SK-N-SH (cell line): ENCODE data around the gene NBDY. TPM values are rescaled to one million over a fixed set of nuclear protein-coding genes. Genes with fewer than 3 reads are reported as not detected.
"Not testable (repeated sequence)": the region's sequence is repeated elsewhere in the genome, so short reads cannot be mapped to it uniquely, and the experiment has no call there.

ENCODE experiments used
- CTCF ChIA-PET: fragments of 300-600, 350-600 bp; formaldehyde crosslinking; extraction: SDS; loops from one replicate; lab custom pipeline; 2021; lab: Yijun Ruan, JAX
- POLR2A ChIA-PET: fragments of 350-600 bp; sonication (Branson Sonifier 250); formaldehyde crosslinking; extraction: SDS; loops from one replicate; lab custom pipeline; 2020; ENCODE audit warnings: antibody characterized with exemption, inconsistent platforms; lab: Yijun Ruan, JAX
- DNase-seq: peaks from one replicate; pipeline ENCODE4 v3.0.0; 2012
- H2AFZ ChIP-seq: fragments of 200-600 bp; sonication (generic); 2 replicates; pipeline ENCODE4 v1.8.1; 2016; ENCODE audit warnings: antibody characterized with exemption, mild to moderate bottlenecking, low read depth
- H3F3A ChIP-seq: fragments of 200-600 bp; sonication (generic); replicated peaks from 2 replicates; pipeline ENCODE3; 2016; ENCODE audit warnings: antibody characterized with exemption, mild to moderate bottlenecking; ENCODE audit not compliant: insufficient read depth
- H3K27ac ChIP-seq, 2 experiments: fragments of 200-500 bp in 1 of 2; fragments of 200-600 bp in 1 of 2; sonication (Bioruptor generic) in 1 of 2; sonication (generic), shearing (Covaris generic) in 1 of 2; 2 replicates each; pipeline versions ENCODE4 v1.5.1 to v1.6.1; 2014 to 2016; ENCODE audit warnings: low read depth in 2 of 2, inconsistent platforms in 1 of 2, low read length in 1 of 2, mild to moderate bottlenecking in 1 of 2, mixed read lengths in 1 of 2
- H3K27me3 ChIP-seq: fragments of 200-600 bp; sonication (generic), shearing (Covaris generic); 2 replicates; pipeline ENCODE4 v1.6.1; 2016; ENCODE audit warnings: mixed run types; ENCODE audit not compliant: insufficient read depth
- H3K36me3 ChIP-seq, 2 experiments: fragments of 200-500 bp in 1 of 2; fragments of 200-600 bp in 1 of 2; sonication (Bioruptor generic) in 1 of 2; sonication (generic) in 1 of 2; replicated peaks in 1 of 2; 2 replicates each; pipeline versions ENCODE3 to v1.5.1; 2014 to 2016; ENCODE audit warnings: low read length in 1 of 2, mild to moderate bottlenecking in 1 of 2; ENCODE audit not compliant: insufficient read depth in 2 of 2, control insufficient read depth in 1 of 2
- H3K4me1 ChIP-seq, 2 experiments: fragments of 200-500 bp in 1 of 2; fragments of 200-600 bp in 1 of 2; sonication (Bioruptor generic) in 1 of 2; sonication (generic), shearing (Covaris generic) in 1 of 2; 2 replicates each; pipeline versions ENCODE4 v1.5.1 to v1.6.1; 2014 to 2016; ENCODE audit warnings: low read depth in 1 of 2, low read length in 1 of 2, mixed run types in 1 of 2; ENCODE audit not compliant: insufficient read depth in 2 of 2, control insufficient read depth in 1 of 2
- H3K4me2 ChIP-seq: fragments of 200-600 bp; sonication (generic), shearing (Covaris generic); 2 replicates; pipeline ENCODE4 v1.6.1; 2017; ENCODE audit warnings: mixed run types
- H3K4me3 ChIP-seq, 2 experiments: fragments of 200-500 bp in 1 of 2; fragments of 200-600 bp in 1 of 2; sonication (Bioruptor generic) in 1 of 2; sonication (generic), shearing (Covaris generic) in 1 of 2; 2 replicates each; pipeline versions ENCODE4 v1.5.1 to v1.8.1; 2014 to 2016; ENCODE audit warnings: low read depth in 2 of 2, inconsistent platforms in 1 of 2, low read length in 1 of 2, mild to moderate bottlenecking in 1 of 2, mixed read lengths in 1 of 2, moderate library complexity in 1 of 2
- H3K79me2 ChIP-seq: fragments of 200-600 bp; sonication (generic); 2 replicates; pipeline ENCODE4 v1.8.1; 2017; ENCODE audit warnings: mild to moderate bottlenecking; ENCODE audit not compliant: insufficient read depth
- H3K9ac ChIP-seq: fragments of 200-600 bp; sonication (generic); 2 replicates; pipeline ENCODE4 v1.6.1; 2017; ENCODE audit warnings: mixed run types
- H3K9me2 ChIP-seq: fragments of 200-600 bp; sonication (generic); 2 replicates; pipeline ENCODE4 v1.6.1; 2017; ENCODE audit warnings: mixed run types
- H3K9me3 ChIP-seq: fragments of 200-600 bp; sonication (generic); 2 replicates; pipeline ENCODE4 v1.6.1; 2017; ENCODE audit warnings: mixed run types, mild to moderate bottlenecking, moderate library complexity
- H4K20me1 ChIP-seq: fragments of 200-600 bp; sonication (generic); 2 replicates; pipeline ENCODE4 v1.6.1; 2017; ENCODE audit warnings: mild to moderate bottlenecking, mixed run types; ENCODE audit not compliant: insufficient read depth
- ELF1 ChIP-seq: IDR thresholded peaks from 2 replicates; pipeline ENCODE4 v1.4.0; 2012
- FOXM1 ChIP-seq: IDR thresholded peaks from 2 replicates; pipeline ENCODE4 v1.4.0; 2012; ENCODE audit warnings: low read depth, mild to moderate bottlenecking
- GATA2 ChIP-seq: sonication (generic); formaldehyde crosslinking; IDR thresholded peaks from 2 replicates; pipeline ENCODE4 v1.5.0; 2020; ENCODE audit warnings: mild to moderate bottlenecking, missing genetic modification reagents
- NRF1 ChIP-seq: IDR thresholded peaks from 2 replicates; pipeline ENCODE4 v1.6.1; 2012; ENCODE audit warnings: low read depth, mild to moderate bottlenecking, low read length
- RCOR1 ChIP-seq: fragments of 150-350 bp; IDR thresholded peaks from 2 replicates; pipeline ENCODE4 v1.6.1; 2017; ENCODE audit warnings: antibody characterized with exemption, low read length
- RXRA ChIP-seq: IDR thresholded peaks from 2 replicates; pipeline ENCODE4 v1.4.0; 2012; ENCODE audit warnings: low read depth, mild to moderate bottlenecking, borderline replicate concordance
- TEAD4 ChIP-seq: IDR thresholded peaks from 2 replicates; pipeline ENCODE4 v1.4.0; 2012; ENCODE audit warnings: mild to moderate bottlenecking, borderline replicate concordance; ENCODE audit not compliant: insufficient read depth
- WGBS: methylation state at CpG from one replicate; pipeline ENCODE4 v1.1.6; 2017; ENCODE audit warnings: low lambda C conversion rate; 5-methylcytosine and 5-hydroxymethylcytosine counted together
- polyA plus RNA-seq, 3 experiments: library from polyadenylated mRNA; depleted of rRNA; stranded (reverse); fragments of >200 nt; gene quantifications; 2 replicates each; pipeline ENCODE4 v1.2.3, GENCODE V29; 2012
- TF ChIP-seq, protein P1 (sequence below): IDR thresholded peaks from 2 replicates; pipeline ENCODE4 v1.6.1; 2012; ENCODE audit warnings: mild to moderate bottlenecking, low read depth, low read length, moderate library complexity
- TF ChIP-seq, protein P2 (sequence below): IDR thresholded peaks from 2 replicates; pipeline ENCODE4; 2012

The NBDY gene
- polyA plus RNA-seq, 1 of the 3 experiments (the other 2 are of a cell fraction) = 68.2 TPM

DNA sequence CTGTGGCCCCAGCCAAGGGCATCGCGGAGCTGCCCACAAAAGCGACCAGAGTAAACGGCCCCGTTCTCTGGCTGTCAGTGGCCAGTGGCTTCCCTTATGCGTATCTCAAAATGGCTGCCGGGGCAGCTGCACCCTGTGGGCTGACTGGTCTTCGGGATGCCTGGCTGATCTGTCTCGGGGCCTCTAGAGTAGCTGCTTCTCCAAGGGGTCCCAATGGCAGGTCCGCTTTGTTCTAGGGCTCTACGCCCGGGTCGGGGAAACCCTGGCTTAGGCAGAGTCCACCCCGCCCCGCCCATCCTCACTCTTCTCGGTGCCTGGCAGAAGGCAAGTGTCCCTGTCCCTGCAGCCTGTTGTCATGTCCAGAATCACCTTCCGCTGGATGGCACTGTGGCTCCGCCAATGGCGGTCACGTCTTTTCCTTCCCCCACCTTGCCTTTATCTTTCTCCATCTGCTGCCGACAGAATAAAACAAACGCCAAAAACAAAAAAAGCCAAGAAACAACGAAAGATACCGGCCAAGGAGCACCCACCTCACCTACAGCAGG, 50.0 kb downstream of the NBDY start:
- DNase-seq, H4K20me1 ChIP-seq, H3K27me3 ChIP-seq, H3K9ac ChIP-seq, H3K27ac ChIP-seq, H3F3A ChIP-seq, POLR2A ChIA-PET, H3K4me3 ChIP-seq, H3K36me3 ChIP-seq, H3K79me2 ChIP-seq, H3K4me1 ChIP-seq, H3K9me2 ChIP-seq, CTCF ChIA-PET, H3K4me2 ChIP-seq, H2AFZ ChIP-seq, H3K9me3 ChIP-seq: not testable (repeated sequence)
- WGBS = no CpG with 5 or more reads among the region's 24 CpGs

DNA sequence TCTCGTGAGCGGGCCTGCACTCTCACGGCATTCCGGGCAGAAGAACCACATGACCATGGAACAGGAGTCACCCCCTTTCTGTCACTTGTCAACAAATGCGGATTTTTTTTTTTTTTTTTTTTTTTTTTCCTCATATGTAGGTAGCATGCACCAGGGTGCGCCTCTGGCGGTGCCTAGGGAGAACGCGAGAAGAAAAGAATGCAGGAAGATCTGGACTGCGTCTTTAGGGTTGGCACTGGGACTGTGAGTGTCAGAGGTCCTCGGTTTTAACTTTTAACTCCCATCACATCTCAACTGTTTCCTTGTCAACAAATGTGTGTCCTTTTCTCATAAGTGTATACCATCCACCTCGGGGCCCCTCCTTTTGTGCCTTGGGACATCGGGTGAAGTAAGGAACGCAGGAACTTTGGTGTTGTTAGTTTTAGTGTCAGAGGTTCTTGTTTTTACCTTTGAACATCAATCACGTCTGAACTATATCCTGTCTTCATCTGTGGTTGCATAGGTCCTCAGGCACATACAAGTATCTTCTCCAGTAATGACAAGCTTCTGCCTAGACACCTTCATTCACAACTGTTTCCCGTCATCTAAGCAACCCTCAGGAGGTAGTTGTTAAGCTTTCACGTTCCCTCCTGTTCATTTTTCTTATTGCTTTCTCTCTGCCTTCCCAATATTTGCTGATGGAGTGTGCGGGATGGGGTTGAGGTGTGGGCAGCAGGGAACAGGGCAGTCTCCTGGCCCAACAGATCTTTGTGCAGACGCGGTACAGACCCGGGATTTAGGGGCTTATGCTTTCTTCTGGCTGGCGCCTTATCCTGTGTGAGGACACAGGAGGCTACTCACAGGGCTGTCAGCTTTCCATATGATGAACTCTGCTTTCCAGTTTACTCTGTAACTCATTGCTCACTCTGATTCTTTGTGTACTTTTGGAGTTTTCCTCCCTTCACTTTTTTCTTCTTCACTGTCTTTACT, 51.9 kb downstream of the NBDY start:
- H3K9me2 ChIP-seq, H3K4me3 ChIP-seq, H3K9me3 ChIP-seq, H3K4me2 ChIP-seq, POLR2A ChIA-PET, H3K79me2 ChIP-seq, H3F3A ChIP-seq, H2AFZ ChIP-seq, H3K9ac ChIP-seq, H3K36me3 ChIP-seq, H3K4me1 ChIP-seq, H3K27ac ChIP-seq, H4K20me1 ChIP-seq, DNase-seq, H3K27me3 ChIP-seq: not testable (repeated sequence)
- CTCF ChIA-PET = interaction anchor here (0.7 to 1.4 kb wide), 2 partner anchors 13 to 17 kb away, joined by 3 to 7 read pairs; no protein-coding TSS in a partner anchor
- 90% methylated on average over 17 of the region's 22 CpGs for WGBS

DNA sequence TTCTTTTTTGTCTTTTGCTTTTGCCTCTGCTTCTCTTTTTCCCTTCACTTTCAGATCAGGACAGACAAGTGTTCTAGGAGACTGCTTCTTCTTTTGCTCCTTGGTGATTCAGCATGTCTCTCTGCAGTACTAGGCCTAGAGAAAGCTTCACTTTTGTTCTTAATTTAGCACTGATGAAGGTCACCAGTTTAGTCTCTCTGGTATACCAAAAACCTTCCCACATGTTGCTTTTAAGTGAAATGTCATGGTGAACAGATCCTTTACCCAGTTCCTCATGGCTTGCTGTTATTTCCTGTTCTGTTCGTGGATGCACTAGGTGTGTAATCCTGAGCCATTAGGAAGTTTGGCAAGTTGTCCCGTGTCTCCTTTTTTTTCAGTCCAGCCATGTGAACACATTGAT, 53.3 kb downstream of the NBDY start:
- POLR2A ChIA-PET = no interaction called here
- Histone ChIP-seq H3K36me3 (no peaks in the 10 kb centered on the region), H3K27me3 (no peaks in the 10 kb centered on the region), H4K20me1 (no peaks in the 10 kb centered on the region), H3F3A (no peaks in the 10 kb centered on the region), H2AFZ (no peak overlapping the region), H3K9ac (no peak overlapping the region), H3K9me2 (no peaks in the 10 kb centered on the region), H3K4me1 (peaks cover 0 to 4% of the 10 kb centered on the region in 2 experiments; a peak in 1 of 4 replicates), H3K4me3 (no peak overlapping the region), H3K79me2 (no peaks in the 10 kb centered on the region), H3K27ac (no peak overlapping the region), H3K9me3 (no peaks in the 10 kb centered on the region), H3K4me2 (no peak overlapping the region)
- CTCF ChIA-PET = interaction anchor here (1.3 to 1.7 kb wide), 4 partner anchors 11 to 18 kb away, joined by 7 to 11 read pairs (median 7); no protein-coding TSS in a partner anchor
- TF ChIP-seq TEAD4 (no peak), FOXM1 (no peak), NRF1 (no peak), RXRA (no peak), RCOR1 (no peak), ELF1 (no peak), GATA2 (CRISPR knock-in tag) (no peak)
- TF ChIP-seq, protein P1, sequence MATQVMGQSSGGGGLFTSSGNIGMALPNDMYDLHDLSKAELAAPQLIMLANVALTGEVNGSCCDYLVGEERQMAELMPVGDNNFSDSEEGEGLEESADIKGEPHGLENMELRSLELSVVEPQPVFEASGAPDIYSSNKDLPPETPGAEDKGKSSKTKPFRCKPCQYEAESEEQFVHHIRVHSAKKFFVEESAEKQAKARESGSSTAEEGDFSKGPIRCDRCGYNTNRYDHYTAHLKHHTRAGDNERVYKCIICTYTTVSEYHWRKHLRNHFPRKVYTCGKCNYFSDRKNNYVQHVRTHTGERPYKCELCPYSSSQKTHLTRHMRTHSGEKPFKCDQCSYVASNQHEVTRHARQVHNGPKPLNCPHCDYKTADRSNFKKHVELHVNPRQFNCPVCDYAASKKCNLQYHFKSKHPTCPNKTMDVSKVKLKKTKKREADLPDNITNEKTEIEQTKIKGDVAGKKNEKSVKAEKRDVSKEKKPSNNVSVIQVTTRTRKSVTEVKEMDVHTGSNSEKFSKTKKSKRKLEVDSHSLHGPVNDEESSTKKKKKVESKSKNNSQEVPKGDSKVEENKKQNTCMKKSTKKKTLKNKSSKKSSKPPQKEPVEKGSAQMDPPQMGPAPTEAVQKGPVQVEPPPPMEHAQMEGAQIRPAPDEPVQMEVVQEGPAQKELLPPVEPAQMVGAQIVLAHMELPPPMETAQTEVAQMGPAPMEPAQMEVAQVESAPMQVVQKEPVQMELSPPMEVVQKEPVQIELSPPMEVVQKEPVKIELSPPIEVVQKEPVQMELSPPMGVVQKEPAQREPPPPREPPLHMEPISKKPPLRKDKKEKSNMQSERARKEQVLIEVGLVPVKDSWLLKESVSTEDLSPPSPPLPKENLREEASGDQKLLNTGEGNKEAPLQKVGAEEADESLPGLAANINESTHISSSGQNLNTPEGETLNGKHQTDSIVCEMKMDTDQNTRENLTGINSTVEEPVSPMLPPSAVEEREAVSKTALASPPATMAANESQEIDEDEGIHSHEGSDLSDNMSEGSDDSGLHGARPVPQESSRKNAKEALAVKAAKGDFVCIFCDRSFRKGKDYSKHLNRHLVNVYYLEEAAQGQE = no peak
- TF ChIP-seq, protein P2, sequence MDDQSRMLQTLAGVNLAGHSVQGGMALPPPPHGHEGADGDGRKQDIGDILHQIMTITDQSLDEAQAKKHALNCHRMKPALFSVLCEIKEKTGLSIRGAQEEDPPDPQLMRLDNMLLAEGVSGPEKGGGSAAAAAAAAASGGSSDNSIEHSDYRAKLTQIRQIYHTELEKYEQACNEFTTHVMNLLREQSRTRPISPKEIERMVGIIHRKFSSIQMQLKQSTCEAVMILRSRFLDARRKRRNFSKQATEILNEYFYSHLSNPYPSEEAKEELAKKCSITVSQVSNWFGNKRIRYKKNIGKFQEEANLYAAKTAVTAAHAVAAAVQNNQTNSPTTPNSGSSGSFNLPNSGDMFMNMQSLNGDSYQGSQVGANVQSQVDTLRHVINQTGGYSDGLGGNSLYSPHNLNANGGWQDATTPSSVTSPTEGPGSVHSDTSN = no peak
- WGBS = 87% methylated on average over 2 of the region's 2 CpGs
- no peak for DNase-seq
